ENCODE results near the gene EIF2S3B. TPM values are rescaled to one million over a fixed set of nuclear protein-coding genes. Genes with fewer than 3 reads are reported as not detected.
"Not testable (repeated sequence)": the region's sequence is repeated elsewhere in the genome, so short reads cannot be mapped to it uniquely, and the experiment has no call there.

The EIF2S3B gene
- total and polyA plus RNA-seq, 10 donors, result 0.33 to 1.8 (median 0.93) TPM

- Histone ChIP-seq H3K4me3 (no peak overlapping the region), H3K27me3 (replicated peaks in 1 of 7) (peaks cover 0 to 5% (median 0%) of the 10 kb centered on the region in 7 donors), H3K36me3 (no peaks in the 10 kb centered on the region), H3K4me1 (no peaks in the 10 kb centered on the region), H3K9me3 (peaks cover 0 to 9% (median 6%) of the 10 kb centered on the region in 8 donors), H3K27ac (no peak overlapping the region)
- DNase-seq, result no peak
- WGBS, 5 donors, result 73 to 87% (median 78%) methylated on average over 1 of the region's 1 CpG
- intact Hi-C loops (cut with DNase I; ENCODE audit: low total_unique reads), result no loop called here
- TF ChIP-seq POLR2A (IDR thresholded peaks at IDR 0.05) (no peak), POLR2AphosphoS5 (IDR thresholded peaks at IDR 0.05) (no peak), CTCF (IDR thresholded peaks at IDR 0.05 in 8 of 11, conservative IDR thresholded peaks at IDR 0.05 in 3 of 11) (no peak)
Observed at GRCh38 chr12:10469701-10470100, 36.0 kb upstream of the EIF2S3B start.

DNA sequence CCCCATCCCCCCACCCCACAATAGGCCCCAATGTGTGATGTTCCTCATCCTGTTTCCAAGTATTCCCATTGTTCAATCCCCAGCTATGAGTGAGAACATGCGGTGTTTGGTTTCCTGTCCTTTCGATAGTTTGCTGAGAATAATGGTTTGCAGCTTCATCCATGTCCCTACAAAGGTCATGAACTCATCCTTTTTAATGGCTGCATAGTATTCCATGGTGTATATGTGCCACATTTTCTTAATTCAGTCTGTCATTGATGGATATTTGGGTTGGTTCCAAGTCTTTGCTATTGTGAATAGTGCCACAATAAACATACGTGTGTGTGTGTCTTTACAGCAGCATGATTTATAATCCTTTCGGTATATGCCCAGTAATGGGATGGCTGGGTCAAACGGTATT lies 32.9 kb upstream of the EIF2S3B start:
- peaks cover 0 to 11% (median 6%) of the 10 kb centered on the region in 8 donors for H3K9me3 ChIP-seq
- H3K4me1 ChIP-seq; H3K27me3 ChIP-seq (replicated peaks in 1 of 7); H3K27ac ChIP-seq; H3K36me3 ChIP-seq; H3K4me3 ChIP-seq; intact Hi-C loops (cut with DNase I; ENCODE audit: low total_unique reads); DNase-seq: not testable (repeated sequence)
- 91 to 93% (median 92%) methylated on average over 5 of the region's 5 CpGs for WGBS, 5 donors

DNA sequence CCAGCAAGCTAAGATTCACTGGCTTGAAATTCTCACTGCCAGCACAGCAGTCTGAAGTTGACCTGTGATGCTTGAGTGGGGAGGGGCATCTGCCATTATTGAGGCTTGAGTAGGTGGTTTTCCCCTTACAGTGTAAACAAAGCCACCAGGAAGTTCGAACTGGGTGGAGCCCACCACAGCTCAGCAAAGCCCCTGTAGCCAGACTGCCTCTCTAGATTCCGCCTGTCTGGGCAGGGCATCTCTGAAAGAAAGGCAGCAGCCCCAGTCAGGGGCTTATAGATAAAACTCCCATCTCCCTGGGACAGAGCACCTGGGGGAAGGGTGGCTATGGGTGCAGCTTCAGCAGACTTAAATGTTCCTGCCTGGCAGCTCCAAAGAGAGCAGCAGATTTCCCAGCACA lies 23.8 kb upstream of the EIF2S3B start:
- Histone ChIP-seq H3K27me3 (replicated peaks in 1 of 7) (peaks cover 0 to 11% (median 0%) of the 10 kb centered on the region in 7 donors), H3K9me3 (peaks cover 0 to 11% (median 8%) of the 10 kb centered on the region in 8 donors)
- intact Hi-C loops (cut with DNase I; ENCODE audit: low total_unique reads); H3K27ac ChIP-seq; H3K4me1 ChIP-seq; H3K36me3 ChIP-seq; H3K4me3 ChIP-seq: not testable (repeated sequence)
- 27 to 64% (median 50%) methylated on average over 2 of the region's 2 CpGs for WGBS, 5 donors
- peak; percentile 62 for DNase-seq

DNA sequence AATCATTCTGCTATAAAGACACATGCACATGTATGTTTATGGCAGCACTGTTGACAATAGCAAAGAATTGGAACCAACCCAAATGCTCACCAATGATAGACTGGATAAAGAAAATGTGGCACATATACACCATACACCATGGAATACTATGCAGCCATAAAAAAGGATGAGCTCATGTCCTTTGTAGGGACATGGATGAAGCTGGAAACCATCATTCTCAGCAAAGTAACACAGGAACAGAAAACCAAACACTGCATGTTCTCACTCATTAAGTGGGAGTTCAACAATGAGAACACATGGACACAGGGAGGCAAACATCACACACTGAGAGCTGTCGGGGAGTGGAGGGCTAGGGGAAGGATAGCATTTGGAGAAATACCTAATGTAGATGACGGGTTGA lies 18.4 kb upstream of the EIF2S3B start:
- H3K27ac ChIP-seq; H3K36me3 ChIP-seq; H3K27me3 ChIP-seq (replicated peaks in 1 of 7); H3K9me3 ChIP-seq; H3K4me1 ChIP-seq; intact Hi-C loops (cut with DNase I; ENCODE audit: low total_unique reads); DNase-seq; H3K4me3 ChIP-seq: not testable (repeated sequence)
- 68 to 97% (median 94%) methylated on average over 2 of the region's 2 CpGs for WGBS, 5 donors

- no peaks in the 10 kb centered on the region for H3K27me3 ChIP-seq (replicated peaks in 1 of 7)
- intact Hi-C loops (cut with DNase I; ENCODE audit: low total_unique reads), result no loop called here
- DNase-seq, result no peak
- 81 to 93% (median 89%) methylated on average over 4 of the region's 4 CpGs for WGBS, 5 donors
- no peaks in the 10 kb centered on the region for H3K36me3 ChIP-seq
- peaks cover 0 to 9% (median 2%) of the 10 kb centered on the region in 8 donors for H3K9me3 ChIP-seq
- no peak overlapping the region for H3K27ac ChIP-seq
- no peak for TF ChIP-seq POLR2A (IDR thresholded peaks at IDR 0.05)
- TF ChIP-seq POLR2AphosphoS5 (IDR thresholded peaks at IDR 0.05), result no peak
- no peak for TF ChIP-seq CTCF (IDR thresholded peaks at IDR 0.05 in 8 of 11, conservative IDR thresholded peaks at IDR 0.05 in 3 of 11)
- H3K4me3 ChIP-seq, result no peak overlapping the region
- H3K4me1 ChIP-seq, result no peaks in the 10 kb centered on the region
Observed at GRCh38 chr12:10491766-10492165, 13.9 kb upstream of the EIF2S3B start.

DNA sequence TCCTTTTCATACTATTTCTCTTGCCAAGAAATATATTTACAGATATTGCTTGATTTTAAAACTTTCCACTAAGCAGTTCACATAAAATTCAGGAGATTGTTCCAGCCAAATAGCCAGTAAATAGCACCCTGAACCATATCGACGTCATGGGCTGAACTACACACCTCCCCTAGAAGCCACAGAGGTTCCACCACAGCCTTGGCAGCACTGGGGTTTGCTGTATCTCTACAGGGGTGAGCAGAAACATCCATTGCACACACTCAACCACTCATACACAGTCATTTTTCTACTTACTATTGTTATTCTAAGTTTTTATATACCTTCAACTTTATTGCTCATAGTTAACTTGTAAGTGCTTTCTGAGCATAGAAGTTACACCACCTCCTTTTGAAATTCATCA lies 8.1 kb upstream of the EIF2S3B start:
- Histone ChIP-seq H3K9me3 (no peaks in the 10 kb centered on the region), H3K27me3 (replicated peaks in 1 of 7) (no peaks in the 10 kb centered on the region), H3K4me3 (no peak overlapping the region), H3K27ac (peak overlapping the region in 1 of 8 donors; percentile 55), H3K4me1 (peaks cover 0 to 7% (median 0%) of the 10 kb centered on the region in 6 donors), H3K36me3 (no peaks in the 10 kb centered on the region)
- intact Hi-C loops (cut with DNase I; ENCODE audit: low total_unique reads), result no loop called here
- WGBS, 5 donors, result 58 to 77% (median 67%) methylated on average over 2 of the region's 2 CpGs
- peak; percentile 74 for DNase-seq
- TF ChIP-seq POLR2AphosphoS5 (IDR thresholded peaks at IDR 0.05), result peak in 1 of 3 donors; percentile 55
- TF ChIP-seq CTCF (IDR thresholded peaks at IDR 0.05 in 8 of 11, conservative IDR thresholded peaks at IDR 0.05 in 3 of 11), result no peak

Measured in spleen (tissue), 11 donors.